Ascending aorta (tissue), 2 donors: ENCODE measurements around the gene RNF40. TPM values are rescaled to one million over a fixed set of nuclear protein-coding genes. Genes with fewer than 3 reads are reported as not detected.

Experiments
- DNase-seq, 2 donors: peaks; one replicate each; pipeline ENCODE4 v3.0.0-alpha.2; 2019; ENCODE audit warnings: low spot score in 2 of 2
- H3K27ac ChIP-seq, 2 donors: fragments of 200-600 bp; sonication (generic); one replicate each; pipeline ENCODE4 v1.5.1; 2016 to 2017; ENCODE audit warnings: mild to moderate bottlenecking in 1 of 2
- H3K27me3 ChIP-seq: fragments of 200-600 bp; sonication (generic); one replicate; pipeline ENCODE4 v1.5.1; 2017
- H3K36me3 ChIP-seq, 2 donors: fragments of 200-600 bp; sonication (generic); one replicate each; pipeline ENCODE4 v1.5.1; 2016
- H3K4me1 ChIP-seq, 2 donors: fragments of 200-600 bp; sonication (generic); one replicate each; pipeline ENCODE4 v1.5.1; 2016 to 2017; ENCODE audit warnings: mild to moderate bottlenecking in 1 of 2
- H3K4me3 ChIP-seq, 2 donors: fragments of 200-600 bp; sonication (generic); one replicate each; pipeline ENCODE4 v1.5.1; 2016 to 2017; ENCODE audit warnings: mild to moderate bottlenecking in 1 of 2
- H3K9me3 ChIP-seq, 2 donors: fragments of 200-600 bp; sonication (generic); one replicate each; pipeline ENCODE4 v1.5.1; 2016
- intact Hi-C: fragments of 100-400 bp; cut with DNase I; formaldehyde crosslinking; loops from one replicate; pipeline ENCODE4 v1.15.1; 2023
- total RNA-seq: library from RNA; depleted of rRNA; stranded (reverse); fragments of >200 nt; gene quantifications from one replicate; pipeline ENCODE4 v1.1.0, GENCODE V29; 2016
- TF ChIP-seq, protein P1 (sequence below), 3 experiments: fragments of 200-600 bp in 2 of 3; fragments of 450-650 bp in 1 of 3; sonication (generic) in 2 of 3; IDR thresholded peaks; one replicate each; pipeline ENCODE4 v1.5.1; 2016 to 2019; ENCODE audit warnings: antibody characterized with exemption in 3 of 3, mild to moderate bottlenecking in 1 of 3, moderate library complexity in 1 of 3

Gene RNF40
- total RNA-seq, 1 donor from 2014 or later: 66.3 TPM

DNA sequence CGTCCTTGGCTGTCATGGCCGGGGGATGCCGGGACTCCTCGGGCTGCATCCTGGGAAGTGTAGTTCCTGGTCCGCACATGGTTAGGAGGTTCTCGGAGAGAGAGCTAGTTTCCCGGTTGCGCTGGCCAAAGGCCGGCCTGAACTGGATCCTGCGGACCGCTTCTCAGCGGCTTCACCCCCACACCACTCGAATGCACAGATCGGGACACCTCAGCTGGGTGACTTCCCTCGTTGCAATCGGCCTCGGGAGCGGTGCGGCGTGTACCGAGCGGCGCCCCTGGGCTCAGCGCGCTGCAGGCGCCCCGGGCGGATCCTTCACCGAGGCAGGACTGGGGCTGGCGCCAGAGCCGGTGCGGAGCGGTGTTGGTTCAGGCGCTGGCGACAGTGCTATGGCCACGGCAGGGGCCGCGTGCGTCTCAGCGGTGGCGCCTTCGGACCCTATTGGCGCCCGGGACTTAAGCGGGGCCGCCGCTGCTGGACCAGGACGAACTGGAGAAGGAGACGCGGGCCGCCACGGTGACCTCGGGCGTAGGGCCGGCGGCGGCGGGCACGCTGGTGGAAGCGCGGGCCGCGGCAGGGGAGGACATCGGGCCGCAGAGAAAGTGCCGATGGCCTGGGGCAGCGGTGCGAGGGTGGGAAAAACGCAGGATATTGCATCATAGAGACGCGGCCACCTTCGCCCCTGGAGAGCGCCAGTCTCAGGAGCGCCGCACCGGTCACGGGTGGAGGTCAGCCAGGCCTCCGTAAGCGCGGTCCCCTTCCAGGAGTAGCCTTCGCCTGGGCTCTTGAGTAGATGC lies 13.5 kb downstream of the RNF40 start:
- Histone ChIP-seq H3K27ac (peak overlapping the region; percentile 79 to 86), H3K9me3 (no peaks in the 10 kb centered on the region), H3K4me1 (peaks cover 2 to 13% of the 10 kb centered on the region in 2 donors), H3K27me3 (no peaks in the 10 kb centered on the region), H3K4me3 (peak overlapping the region; percentile 75 to 86), H3K36me3 (peaks cover 27 to 34% of the 10 kb centered on the region in 2 donors)
- DNase-seq: peak; percentile 32 to 90
- TF ChIP-seq, protein P1, sequence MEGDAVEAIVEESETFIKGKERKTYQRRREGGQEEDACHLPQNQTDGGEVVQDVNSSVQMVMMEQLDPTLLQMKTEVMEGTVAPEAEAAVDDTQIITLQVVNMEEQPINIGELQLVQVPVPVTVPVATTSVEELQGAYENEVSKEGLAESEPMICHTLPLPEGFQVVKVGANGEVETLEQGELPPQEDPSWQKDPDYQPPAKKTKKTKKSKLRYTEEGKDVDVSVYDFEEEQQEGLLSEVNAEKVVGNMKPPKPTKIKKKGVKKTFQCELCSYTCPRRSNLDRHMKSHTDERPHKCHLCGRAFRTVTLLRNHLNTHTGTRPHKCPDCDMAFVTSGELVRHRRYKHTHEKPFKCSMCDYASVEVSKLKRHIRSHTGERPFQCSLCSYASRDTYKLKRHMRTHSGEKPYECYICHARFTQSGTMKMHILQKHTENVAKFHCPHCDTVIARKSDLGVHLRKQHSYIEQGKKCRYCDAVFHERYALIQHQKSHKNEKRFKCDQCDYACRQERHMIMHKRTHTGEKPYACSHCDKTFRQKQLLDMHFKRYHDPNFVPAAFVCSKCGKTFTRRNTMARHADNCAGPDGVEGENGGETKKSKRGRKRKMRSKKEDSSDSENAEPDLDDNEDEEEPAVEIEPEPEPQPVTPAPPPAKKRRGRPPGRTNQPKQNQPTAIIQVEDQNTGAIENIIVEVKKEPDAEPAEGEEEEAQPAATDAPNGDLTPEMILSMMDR (IDR thresholded peaks at IDR 0.05): no peak
- intact Hi-C loops: loop anchor here (5.0 kb wide), 1 partner anchor 37 kb away; no protein-coding TSS in a partner anchor

DNA sequence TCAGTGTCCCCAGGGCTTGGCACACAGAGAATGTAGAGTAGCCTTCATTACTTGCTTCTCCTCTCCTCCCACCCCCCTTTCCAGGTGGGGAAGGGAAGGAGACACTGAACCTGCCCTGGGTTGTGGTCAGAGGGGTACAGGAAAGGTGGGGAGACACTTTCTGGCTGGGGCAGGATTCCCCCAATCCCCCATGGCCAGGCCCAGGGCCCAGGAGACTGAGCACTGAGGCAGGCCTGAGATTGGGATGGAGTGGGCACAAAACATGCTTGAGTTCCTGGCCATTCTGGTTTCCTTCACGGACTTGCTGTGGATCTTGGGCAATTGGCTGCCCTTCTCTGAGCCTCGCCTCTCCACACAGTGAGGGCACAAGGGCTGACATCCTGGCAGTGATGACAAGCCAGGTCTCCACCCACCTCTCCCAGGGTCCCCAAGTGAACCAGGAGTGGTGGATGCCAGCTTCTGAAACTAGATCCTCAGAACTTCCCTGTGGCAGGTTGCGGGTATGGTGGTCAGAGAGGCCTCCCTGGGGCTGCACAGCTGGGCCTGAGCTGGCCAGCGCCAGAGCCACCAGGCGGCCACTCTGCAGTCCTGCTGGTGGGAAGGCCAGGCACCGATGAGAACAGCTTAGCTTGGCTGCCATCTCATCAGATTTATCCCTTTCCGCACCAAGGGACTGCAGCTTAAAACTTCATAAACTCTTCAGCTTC lies 15.6 kb downstream of the RNF40 start:
- intact Hi-C loops: loop anchor here (5.0 kb wide), 1 partner anchor 35 kb away; no protein-coding TSS in a partner anchor
- H3K9me3 ChIP-seq: no peaks in the 10 kb centered on the region
- TF ChIP-seq, protein P1 (IDR thresholded peaks at IDR 0.05): no peak
- peaks cover 2 to 13% of the 10 kb centered on the region in 2 donors for H3K4me1 ChIP-seq
- H3K36me3 ChIP-seq: peaks cover 17 to 27% of the 10 kb centered on the region in 2 donors
- no peak for DNase-seq
- no peak overlapping the region for H3K4me3 ChIP-seq
- H3K27ac ChIP-seq: peak overlapping the region; percentile 22 to 30
- H3K27me3 ChIP-seq: no peaks in the 10 kb centered on the region

DNA sequence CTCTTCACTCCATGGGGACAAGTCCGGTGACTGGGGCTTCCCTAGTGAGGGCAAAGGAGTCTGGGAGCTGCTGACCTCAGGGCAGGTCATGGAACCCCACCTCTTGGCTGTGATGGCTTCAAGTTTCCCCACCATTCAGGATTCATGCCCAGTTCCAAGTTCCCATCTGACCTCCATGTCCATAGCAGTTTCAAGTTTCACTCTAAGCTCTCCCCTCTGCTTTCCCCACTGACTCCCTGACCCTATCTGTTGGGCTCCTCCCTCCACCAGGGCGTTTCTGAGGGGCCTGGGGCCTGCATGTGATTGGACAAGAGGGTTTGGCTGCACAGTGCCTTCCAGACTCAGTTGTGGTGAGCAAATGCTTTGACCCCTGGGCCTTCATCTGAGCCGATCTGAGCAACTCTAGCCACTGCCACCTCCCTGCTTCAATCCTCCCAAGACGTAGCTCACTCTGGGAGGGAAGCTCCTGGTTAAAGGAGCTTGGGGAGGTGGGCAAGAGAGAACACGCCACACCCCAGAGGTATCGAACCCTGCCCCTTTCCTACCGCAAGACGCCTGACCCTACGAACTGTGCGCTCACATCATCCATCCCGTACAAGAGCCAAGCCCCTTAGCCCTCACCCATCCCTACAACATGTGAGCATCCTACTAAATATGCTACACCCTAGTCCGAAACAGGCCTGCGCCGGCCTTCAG lies 16.6 kb downstream of the RNF40 start:
- intact Hi-C loops: loop anchor here (5.0 kb wide), 1 partner anchor 34 kb away; no protein-coding TSS in a partner anchor
- DNase-seq: no peak
- Histone ChIP-seq H3K4me3 (no peak overlapping the region), H3K27ac (no peak overlapping the region), H3K4me1 (peaks cover 2 to 13% of the 10 kb centered on the region in 2 donors), H3K27me3 (no peaks in the 10 kb centered on the region), H3K36me3 (peaks cover 21 to 27% of the 10 kb centered on the region in 2 donors), H3K9me3 (no peaks in the 10 kb centered on the region)
- TF ChIP-seq, protein P1 (IDR thresholded peaks at IDR 0.05): no peak

DNA sequence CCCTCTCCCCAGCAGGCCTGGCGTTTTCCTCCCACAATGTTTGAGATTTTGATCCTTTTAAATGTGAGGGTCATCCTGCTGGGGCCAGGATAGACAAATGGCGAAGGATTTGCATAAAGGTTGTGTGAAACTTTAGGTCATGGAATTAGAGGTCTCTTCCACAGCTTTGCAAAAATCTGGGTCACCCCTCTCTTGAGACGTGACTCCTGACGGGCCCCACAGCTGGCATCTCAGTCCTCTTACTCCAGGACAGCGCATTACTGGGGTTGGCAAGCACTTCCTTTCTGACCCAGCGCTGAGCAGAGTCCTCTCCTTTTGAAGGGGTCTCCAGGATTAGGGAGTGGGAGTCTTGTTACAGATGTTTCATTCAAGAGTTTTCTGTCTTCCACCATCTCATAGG lies 17.5 kb downstream of the RNF40 start:
- H3K27me3 ChIP-seq: no peaks in the 10 kb centered on the region
- H3K27ac ChIP-seq: no peak overlapping the region
- TF ChIP-seq, protein P1 (IDR thresholded peaks at IDR 0.05): no peak
- no peaks in the 10 kb centered on the region for H3K9me3 ChIP-seq
- H3K36me3 ChIP-seq: peaks cover 27 to 30% of the 10 kb centered on the region in 2 donors
- intact Hi-C loops: loop anchor here (5.0 kb wide), 1 partner anchor 33 kb away; no protein-coding TSS in a partner anchor
- DNase-seq: no peak
- H3K4me1 ChIP-seq: peaks cover 2 to 12% of the 10 kb centered on the region in 2 donors
- H3K4me3 ChIP-seq: no peak overlapping the region

DNA sequence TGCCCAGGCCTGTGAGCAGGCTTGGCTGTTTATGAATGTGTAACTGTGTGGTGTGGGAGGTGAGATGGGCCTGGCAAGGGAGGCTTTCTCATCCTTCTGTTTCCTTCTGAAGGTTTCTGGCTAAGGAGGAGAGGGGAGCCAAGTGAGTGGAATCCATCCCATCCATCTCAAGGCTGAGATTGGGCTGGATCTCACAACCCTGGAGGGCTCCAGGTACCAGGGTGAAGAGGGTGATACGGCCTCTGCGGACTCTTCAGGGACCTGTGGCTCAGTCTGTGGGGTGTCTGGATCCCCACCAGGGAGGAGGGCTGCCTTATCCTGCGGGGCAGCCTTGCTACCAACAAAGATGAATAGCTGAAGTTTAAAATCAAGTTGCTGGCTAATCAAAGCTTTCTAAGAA lies 17.9 kb downstream of the RNF40 start:
- TF ChIP-seq, protein P1 (IDR thresholded peaks at IDR 0.05): no peak

More for the DNA sequence above, 17.9 kb downstream of the RNF40 start:
- no peaks in the 10 kb centered on the region for H3K9me3 ChIP-seq
- intact Hi-C loops: no loop called here
- peaks cover 27 to 30% of the 10 kb centered on the region in 2 donors for H3K36me3 ChIP-seq
- no peak overlapping the region for H3K4me3 ChIP-seq
- H3K27ac ChIP-seq: no peak overlapping the region
- H3K4me1 ChIP-seq: peaks cover under 1 to 8% of the 10 kb centered on the region in 2 donors
- no peaks in the 10 kb centered on the region for H3K27me3 ChIP-seq
- no peak for DNase-seq
